ENCODE results near the gene TAAR9.
"Not testable (repeated sequence)": the region's sequence is repeated elsewhere in the genome, so short reads cannot be mapped to it uniquely, and the experiment has no call there.

TAAR9 gene

GRCh38 chr6:132520953-132521352 lies 17.1 kb upstream of the TAAR9 start:
- no peak for DNase-seq

GRCh38 chr6:132524646-132525045 lies 13.4 kb upstream of the TAAR9 start:
- DNase-seq = no peak

- DNase-seq = no peak
Observed at GRCh38 chr6:132525866-132526265, 12.2 kb upstream of the TAAR9 start.

- DNase-seq = no peak
Observed at GRCh38 chr6:132526461-132526860, 11.6 kb upstream of the TAAR9 start.

GRCh38 chr6:132527791-132528190 lies 10.3 kb upstream of the TAAR9 start:
- no peak for DNase-seq

- peak; percentile 12 for DNase-seq
Observed at GRCh38 chr6:132530293-132530974, 7.6 kb upstream of the TAAR9 start.

- DNase-seq = not testable (repeated sequence)
Observed at GRCh38 chr6:132534546-132534945, 3.5 kb upstream of the TAAR9 start.

- no peak for DNase-seq
Observed at GRCh38 chr6:132537145-132537544, 932 bp upstream of the TAAR9 start.

- DNase-seq = no peak
Observed at GRCh38 chr6:132544826-132545225, 6.7 kb downstream of the TAAR9 start.

- DNase-seq = no peak
Observed at GRCh38 chr6:132548746-132549463, 10.8 kb downstream of the TAAR9 start.

- DNase-seq = no peak
Observed at GRCh38 chr6:132551214-132551613, 13.1 kb downstream of the TAAR9 start.

GRCh38 chr6:132552372-132552771 lies 14.3 kb downstream of the TAAR9 start, which contains the start of gene TAAR8:
Gene TAAR8, plus strand, starts transcription at chr6:132552672. Its CDS starts 21 bp downstream, at chr6:132552693.
- no peak for DNase-seq

- DNase-seq = not testable (repeated sequence)
Observed at GRCh38 chr6:132560087-132560486, 22.0 kb downstream of the TAAR9 start.

- DNase-seq = no peak
Observed at GRCh38 chr6:132566404-132566803, 28.3 kb downstream of the TAAR9 start.

GRCh38 chr6:132567566-132567965 lies 29.5 kb downstream of the TAAR9 start:
- DNase-seq = no peak

GRCh38 chr6:132568611-132569010 lies 30.5 kb downstream of the TAAR9 start:
- DNase-seq = no peak

- no peak for DNase-seq
Observed at GRCh38 chr6:132569170-132569569, 31.1 kb downstream of the TAAR9 start.

- DNase-seq = no peak
Observed at GRCh38 chr6:132570221-132570777, 32.2 kb downstream of the TAAR9 start, which contains the start of gene TAAR6. Gene TAAR6, plus strand, starts transcription at chr6:132570322. Its CDS starts 0 bp downstream, at chr6:132570322.

- no peak for DNase-seq
Observed at GRCh38 chr6:132571774-132572173, 33.7 kb downstream of the TAAR9 start.

GRCh38 chr6:132584698-132585097 lies 46.6 kb downstream of the TAAR9 start:
- no peak for DNase-seq

- no peak for DNase-seq
Observed at GRCh38 chr6:132587424-132587823, 49.3 kb downstream of the TAAR9 start.

Measured in COR-L47 (cell line).